CD4-positive, alpha-beta T cell treated with Interleukin-21 for 1 hour (primary cell): ENCODE measurements around the gene RNF222.
A peak's percentile ranks its signal among the peaks of the same experiment; 100 is the strongest.
"Not testable (repeated sequence)": the region's sequence is repeated elsewhere in the genome, so short reads cannot be mapped to it uniquely, and the experiment has no call there.

ENCODE experiments used
- DNase-seq: peaks from one replicate; pipeline ENCODE4 v3.0.0-alpha.2; 2020

Gene RNF222

GRCh38 chr17:8409966-8410882, 12.6 kb upstream of the RNF222 start:
- DNase-seq = peak; percentile 77

- DNase-seq = no peak
These were observed 10.7 kb upstream of the RNF222 start for GRCh38 chr17:8408371-8408770.

GRCh38 chr17:8406174-8406573, 8.5 kb upstream of the RNF222 start:
- DNase-seq = no peak

GRCh38 chr17:8405499-8406016, 7.9 kb upstream of the RNF222 start:
- no peak for DNase-seq

GRCh38 chr17:8402921-8403536, 5.4 kb upstream of the RNF222 start:
- DNase-seq = no peak

- DNase-seq = no peak
These were observed 3.5 kb upstream of the RNF222 start for GRCh38 chr17:8401107-8401506.

- DNase-seq = no peak
These were observed 1.4 kb upstream of the RNF222 start for GRCh38 chr17:8398980-8399379.

GRCh38 chr17:8394497-8394896, 3.1 kb downstream of the RNF222 start:
- DNase-seq = not testable (repeated sequence)

GRCh38 chr17:8393470-8394231, 4.0 kb downstream of the RNF222 start:
- peak; percentile 64 for DNase-seq

- no peak for DNase-seq
These were observed 4.8 kb downstream of the RNF222 start for GRCh38 chr17:8392674-8393469.

- no peak for DNase-seq
These were observed 5.4 kb downstream of the RNF222 start for GRCh38 chr17:8392274-8392673.

- no peak for DNase-seq
These were observed 5.9 kb downstream of the RNF222 start for GRCh38 chr17:8391711-8392110.

- DNase-seq = peak; percentile 57
These were observed 9.5 kb downstream of the RNF222 start for GRCh38 chr17:8387914-8388651.

GRCh38 chr17:8386841-8387240, 10.8 kb downstream of the RNF222 start:
- no peak for DNase-seq

- DNase-seq = no peak
These were observed 12.7 kb downstream of the RNF222 start for GRCh38 chr17:8384801-8385378.

GRCh38 chr17:8383143-8383822, 14.3 kb downstream of the RNF222 start, which contains the start of gene RPL26:
RPL26 (minus strand) TSS chr17:8383193; CDS start chr17:8382310, 883 bp downstream.
- peak; percentile 98 for DNase-seq

GRCh38 chr17:8382880-8383142, 14.8 kb downstream of the RNF222 start:
- no peak for DNase-seq

GRCh38 chr17:8382052-8382879, 15.4 kb downstream of the RNF222 start:
- DNase-seq = no peak

- no peak for DNase-seq
These were observed 17.6 kb downstream of the RNF222 start for GRCh38 chr17:8380049-8380448.

GRCh38 chr17:8378117-8378516, 19.5 kb downstream of the RNF222 start:
- not testable (repeated sequence) for DNase-seq
